ENCODE data around the gene CYS1.
"Not testable (repeated sequence)": the region's sequence is repeated elsewhere in the genome, so short reads cannot be mapped to it uniquely, and the experiment has no call there.

DNA sequence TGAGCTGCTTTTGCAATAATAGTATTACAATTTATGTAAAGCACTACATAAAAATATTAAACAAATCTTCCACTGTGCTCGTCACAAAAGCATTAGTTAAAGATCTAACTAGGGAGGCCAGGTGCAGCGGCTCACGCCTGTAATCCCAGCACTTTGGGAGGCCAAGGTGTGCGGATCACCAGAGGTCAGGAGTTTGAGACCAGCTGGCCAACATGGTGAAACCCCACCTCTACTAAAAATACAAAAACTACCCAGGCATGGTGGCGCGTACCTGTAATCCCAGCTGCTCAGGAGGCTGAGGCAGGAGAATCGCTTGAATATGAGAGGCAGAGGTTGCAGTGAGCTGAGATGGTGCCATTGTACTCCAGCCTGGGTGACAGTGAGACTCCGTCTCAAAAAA, 49.4 kb downstream of the CYS1 start:
- TF ChIP-seq, protein P1, sequence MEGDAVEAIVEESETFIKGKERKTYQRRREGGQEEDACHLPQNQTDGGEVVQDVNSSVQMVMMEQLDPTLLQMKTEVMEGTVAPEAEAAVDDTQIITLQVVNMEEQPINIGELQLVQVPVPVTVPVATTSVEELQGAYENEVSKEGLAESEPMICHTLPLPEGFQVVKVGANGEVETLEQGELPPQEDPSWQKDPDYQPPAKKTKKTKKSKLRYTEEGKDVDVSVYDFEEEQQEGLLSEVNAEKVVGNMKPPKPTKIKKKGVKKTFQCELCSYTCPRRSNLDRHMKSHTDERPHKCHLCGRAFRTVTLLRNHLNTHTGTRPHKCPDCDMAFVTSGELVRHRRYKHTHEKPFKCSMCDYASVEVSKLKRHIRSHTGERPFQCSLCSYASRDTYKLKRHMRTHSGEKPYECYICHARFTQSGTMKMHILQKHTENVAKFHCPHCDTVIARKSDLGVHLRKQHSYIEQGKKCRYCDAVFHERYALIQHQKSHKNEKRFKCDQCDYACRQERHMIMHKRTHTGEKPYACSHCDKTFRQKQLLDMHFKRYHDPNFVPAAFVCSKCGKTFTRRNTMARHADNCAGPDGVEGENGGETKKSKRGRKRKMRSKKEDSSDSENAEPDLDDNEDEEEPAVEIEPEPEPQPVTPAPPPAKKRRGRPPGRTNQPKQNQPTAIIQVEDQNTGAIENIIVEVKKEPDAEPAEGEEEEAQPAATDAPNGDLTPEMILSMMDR (IDR thresholded peaks at IDR 0.05; ENCODE audit: borderline replicate concordance, extremely low read depth, low read length, poor library complexity, severe bottlenecking) = not testable (repeated sequence)
- not testable (repeated sequence) for TF ChIP-seq EZH2 (IDR thresholded peaks at IDR 0.05; ENCODE audit: borderline replicate concordance, low read depth, low read length, severe bottlenecking)

Measured in DND-41 (cell line).